Epithelial cell of esophagus (primary cell): ENCODE results near the gene BDNF.

Source experiments
- DNase-seq: peaks from one replicate; pipeline ENCODE4 v3.0.0; 2010; ENCODE audit warnings: low read depth
- H3K4me3 ChIP-seq: 2 replicates; pipeline ENCODE4 v1.5.1; 2011; ENCODE audit warnings: mild to moderate bottlenecking, low read length, control low read depth
- CTCF ChIP-seq: IDR thresholded peaks from 2 replicates; pipeline ENCODE4 v1.5.1; 2011; ENCODE audit warnings: low read depth, mild to moderate bottlenecking, low read length, control low read depth, inconsistent platforms; ENCODE audit not compliant: insufficient read depth; ENCODE audit errors: missing control alignments

BDNF gene

GRCh38 chr11:27698872-27699241 is 1.4 kb downstream of the BDNF start:
- peak; percentile 78 for DNase-seq
- peak overlapping the region; percentile 43 for H3K4me3 ChIP-seq
- peak; percentile 81 for TF ChIP-seq CTCF

- no peak overlapping the region for H3K4me3 ChIP-seq
- no peak for DNase-seq
- no peak for TF ChIP-seq CTCF
These were observed 2.5 kb downstream of the BDNF start for GRCh38 chr11:27697679-27698275.

GRCh38 chr11:27696961-27697360 is 3.3 kb downstream of the BDNF start:
- H3K4me3 ChIP-seq = no peak overlapping the region
- DNase-seq = peak; percentile 49
- TF ChIP-seq CTCF = no peak

GRCh38 chr11:27696115-27696514 is 4.1 kb downstream of the BDNF start:
- H3K4me3 ChIP-seq = no peak overlapping the region
- no peak for TF ChIP-seq CTCF
- DNase-seq = no peak

GRCh38 chr11:27694992-27695391 is 5.3 kb downstream of the BDNF start:
- H3K4me3 ChIP-seq = no peak overlapping the region
- peak; percentile 32 for TF ChIP-seq CTCF
- DNase-seq = peak; percentile 34

- no peak overlapping the region for H3K4me3 ChIP-seq
- no peak for TF ChIP-seq CTCF
- no peak for DNase-seq
These were observed 6.9 kb downstream of the BDNF start for GRCh38 chr11:27693398-27693797.

- no peak overlapping the region for H3K4me3 ChIP-seq
- no peak for DNase-seq
- no peak for TF ChIP-seq CTCF
These were observed 7.5 kb downstream of the BDNF start for GRCh38 chr11:27692781-27693180.
